HG03025 (cell line): ENCODE results near the gene TSKU.
"Not testable (repeated sequence)": the region's sequence is repeated elsewhere in the genome, so short reads cannot be mapped to it uniquely, and the experiment has no call there.

Experiments
- ATAC-seq: cut with Tn5 transposase; IDR thresholded peaks from one replicate; pipeline ENCODE4 v1.9.1; 2021; ENCODE audit warnings: mild to moderate bottlenecking, moderate library complexity; ENCODE audit not compliant: unreplicated experiment, low FRiP score

The TSKU gene

DNA sequence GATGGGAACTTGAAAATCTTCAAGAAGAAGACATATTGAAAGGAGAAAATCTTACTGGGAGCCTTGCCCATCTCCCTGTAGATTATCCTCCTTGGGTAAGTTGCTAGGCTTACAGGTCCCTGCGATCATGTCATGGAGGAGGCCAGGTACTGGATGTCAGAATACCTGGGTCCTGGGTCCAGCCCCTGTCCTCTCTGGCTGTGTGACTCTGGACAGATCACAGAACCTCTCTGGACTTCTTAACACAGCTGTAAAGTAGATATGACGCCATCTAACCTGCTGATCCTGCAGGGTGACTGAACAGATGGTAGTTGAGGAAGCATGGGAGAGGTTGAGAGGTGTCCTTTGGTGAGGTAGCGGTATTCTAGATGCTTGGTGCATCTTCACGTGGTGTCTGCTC lies 4.1 kb downstream of the TSKU start:
- no peak for ATAC-seq

DNA sequence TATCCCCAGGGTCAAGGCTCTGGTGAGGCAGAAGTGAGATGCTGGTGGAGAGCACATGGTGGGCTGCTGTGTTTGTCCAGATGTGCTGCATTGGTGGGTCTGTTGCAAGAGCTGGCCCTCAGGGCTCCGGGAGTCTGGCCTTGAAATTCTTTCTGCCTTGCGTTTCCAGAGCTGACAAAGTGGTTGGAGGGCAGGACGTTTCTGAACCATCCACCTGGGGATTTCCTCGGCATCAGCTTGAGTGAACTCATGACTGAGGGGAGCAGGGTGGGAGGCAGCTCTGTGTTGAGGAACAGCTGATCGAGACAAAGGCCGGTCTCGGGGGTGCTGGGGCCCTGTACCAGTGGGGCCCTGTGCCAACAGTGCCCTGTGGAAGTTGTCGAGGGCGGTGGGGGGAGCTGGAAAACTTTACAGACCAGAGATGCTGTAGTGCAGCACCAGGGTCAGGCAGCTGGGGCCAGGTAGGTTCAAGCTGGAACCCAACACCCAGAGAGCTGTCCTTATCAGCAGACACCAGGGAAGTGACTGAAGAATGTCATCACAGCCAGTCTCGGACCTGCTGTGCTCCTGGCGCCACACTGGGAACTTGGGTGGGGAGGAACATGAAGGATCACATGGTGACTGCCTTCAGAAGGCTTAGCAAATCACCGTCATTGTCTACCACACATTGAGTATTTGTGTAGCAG lies 4.9 kb downstream of the TSKU start:
- no peak for ATAC-seq

DNA sequence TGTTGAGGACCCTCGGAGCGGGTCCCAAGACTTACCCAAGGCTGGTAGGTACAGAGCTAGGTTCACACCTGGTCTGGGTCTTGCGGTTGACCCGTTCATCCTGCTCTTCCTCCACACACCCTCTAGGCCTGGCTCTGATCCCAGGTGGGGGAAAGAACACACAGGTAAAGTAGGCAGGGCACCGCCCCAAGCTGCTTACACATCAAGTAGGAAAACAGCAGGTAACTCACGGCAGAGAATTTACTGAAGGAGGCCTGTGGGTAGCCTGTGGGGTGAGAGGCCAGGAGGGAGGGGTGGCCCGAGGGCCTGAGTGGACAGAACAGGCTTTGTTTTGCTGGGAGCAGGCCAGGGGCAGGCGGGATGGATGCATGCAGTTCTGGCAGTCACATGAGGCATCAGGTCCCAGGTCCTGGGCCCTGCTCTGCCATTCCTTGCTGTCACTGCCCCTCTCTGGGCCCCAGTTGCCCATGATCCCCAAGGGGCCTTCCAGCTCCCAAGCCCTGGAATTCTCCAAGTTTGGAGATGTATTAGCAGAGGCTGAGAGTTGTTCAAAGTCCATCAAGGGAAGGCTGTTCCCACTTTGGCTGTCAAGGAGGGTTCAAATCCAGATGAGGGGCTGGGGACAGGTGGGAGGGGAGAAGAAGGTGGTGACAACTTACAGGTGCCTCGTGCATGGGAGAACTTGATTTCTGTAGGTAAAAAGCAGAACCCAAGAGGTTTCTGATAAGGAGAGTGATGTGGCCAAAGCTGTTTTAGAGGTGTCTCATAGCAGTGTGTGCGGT lies 5.7 kb downstream of the TSKU start:
- ATAC-seq = no peak

DNA sequence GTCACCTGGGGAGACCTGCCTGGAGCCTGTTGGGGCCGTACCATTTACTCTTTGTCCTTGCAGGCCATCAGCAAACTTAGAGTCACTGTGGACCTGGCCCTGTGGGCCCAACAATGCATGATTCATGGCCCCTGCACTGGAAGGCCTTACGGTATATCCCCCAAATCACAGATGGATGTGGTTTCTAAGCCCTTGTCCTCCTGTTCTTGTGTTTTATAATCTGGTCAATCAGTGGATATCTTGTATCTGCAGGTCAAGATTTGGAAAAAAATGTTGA lies 6.2 kb downstream of the TSKU start:
- ATAC-seq = no peak

DNA sequence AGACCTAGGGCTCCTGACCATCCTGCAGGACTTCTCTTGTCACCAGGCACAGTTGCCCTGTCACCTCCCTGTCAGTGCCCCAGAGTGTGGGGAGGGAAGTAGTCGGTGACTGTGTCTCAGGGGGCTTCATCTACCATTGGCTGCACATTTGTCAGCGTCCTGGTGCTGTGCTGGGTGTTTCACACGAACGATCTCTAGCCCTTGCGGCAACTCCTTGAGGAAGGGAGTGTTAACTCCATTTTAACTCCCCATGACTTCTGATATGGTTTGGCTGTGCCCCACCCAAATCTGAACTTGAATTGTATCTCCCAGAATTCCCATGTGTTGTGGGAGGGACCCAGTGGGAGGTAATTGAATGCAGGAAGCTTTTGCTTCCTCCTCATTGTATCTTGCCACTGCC lies 7.1 kb downstream of the TSKU start:
- no peak for ATAC-seq

DNA sequence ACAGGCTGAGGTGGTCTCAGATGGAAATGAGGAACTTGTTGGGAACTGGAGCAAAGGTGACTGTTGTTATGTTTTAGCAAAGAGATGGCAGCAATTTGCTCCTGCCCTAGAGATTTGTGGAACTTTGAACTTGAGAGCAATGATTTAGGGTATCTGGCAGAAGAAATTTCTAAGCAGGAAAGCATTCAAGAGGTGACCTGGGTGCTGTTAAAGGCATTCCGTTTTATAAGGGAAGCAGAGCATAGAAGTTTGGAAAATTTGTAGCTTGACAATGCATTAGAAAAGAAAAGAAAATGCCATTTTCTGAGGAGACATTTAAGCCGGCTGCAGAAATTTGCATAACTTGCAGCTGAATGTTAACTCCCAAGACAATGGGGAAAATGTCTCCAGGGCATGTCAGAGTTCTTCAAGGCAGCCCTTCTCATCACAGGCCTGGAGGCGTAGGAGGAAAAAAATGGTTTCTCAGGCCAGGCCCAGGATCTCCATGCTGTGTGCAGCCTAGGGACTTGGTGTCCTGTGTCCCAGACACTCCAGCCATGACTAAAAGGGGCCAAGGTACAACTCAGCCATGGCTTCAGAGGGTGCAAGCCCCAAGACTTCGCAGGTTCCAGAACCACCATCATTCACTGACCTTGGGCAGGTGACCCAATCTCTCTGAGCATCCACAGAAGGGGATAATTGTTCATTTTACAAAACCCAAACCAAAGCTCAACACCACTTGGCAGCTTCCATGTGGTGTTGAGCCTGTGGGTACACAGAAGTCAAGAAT lies 8.0 kb downstream of the TSKU start:
- ATAC-seq = not testable (repeated sequence)

DNA sequence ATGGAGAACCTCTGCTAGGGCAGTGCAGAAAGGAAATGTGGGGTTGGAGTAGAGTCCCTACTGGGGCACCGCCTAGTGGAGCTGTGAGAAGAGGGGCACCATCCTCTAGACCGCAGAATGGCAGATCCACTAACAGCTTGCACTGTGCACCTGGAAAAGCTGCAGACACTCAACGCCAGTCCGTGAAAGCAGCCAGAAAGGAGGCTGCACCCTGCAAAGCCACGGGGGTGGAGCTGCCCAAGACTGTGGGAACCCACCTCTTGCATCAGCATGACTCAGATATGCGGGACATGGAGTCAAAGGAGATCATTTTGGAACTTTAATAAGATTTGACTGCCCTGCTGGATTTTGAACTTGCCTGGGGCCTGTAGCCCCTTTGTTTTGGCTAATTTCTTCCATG lies 8.7 kb downstream of the TSKU start:
- ATAC-seq = no peak

DNA sequence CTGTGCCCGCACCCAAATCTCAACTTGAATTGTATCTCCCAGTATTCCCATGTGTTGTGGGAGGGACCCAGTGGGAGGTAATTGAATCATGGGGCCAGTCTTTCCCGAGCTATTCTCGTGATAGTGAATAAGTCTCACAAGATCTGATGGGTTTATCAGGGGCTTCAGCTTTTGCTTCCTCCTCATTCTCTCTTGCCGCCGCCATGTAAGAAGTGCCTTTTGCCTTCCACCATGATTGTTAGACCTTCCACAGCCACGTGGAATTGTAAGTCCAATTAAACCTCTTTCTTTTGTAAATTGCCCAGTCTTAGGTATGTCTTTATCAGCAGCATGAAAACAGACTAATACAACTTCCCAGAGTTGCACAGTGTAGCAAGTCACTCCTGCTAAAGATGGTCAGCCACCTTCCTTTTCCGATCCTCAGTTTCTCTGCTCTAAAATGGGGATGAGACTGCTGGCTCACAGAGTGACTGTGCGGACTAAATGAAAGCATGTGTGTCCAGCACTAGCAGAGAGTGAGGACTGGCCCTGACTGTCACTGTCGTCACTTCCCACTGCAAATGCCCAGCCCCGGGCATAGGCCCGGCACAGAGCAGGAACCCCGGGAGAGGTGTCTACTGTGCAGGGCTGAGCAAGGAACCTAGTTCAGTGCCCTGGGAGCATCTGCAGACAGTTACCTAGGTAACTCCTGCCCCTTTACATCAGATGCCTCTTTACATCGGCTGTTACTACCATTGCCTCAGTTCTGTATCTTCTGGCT lies 9.5 kb downstream of the TSKU start:
- ATAC-seq = no peak

DNA sequence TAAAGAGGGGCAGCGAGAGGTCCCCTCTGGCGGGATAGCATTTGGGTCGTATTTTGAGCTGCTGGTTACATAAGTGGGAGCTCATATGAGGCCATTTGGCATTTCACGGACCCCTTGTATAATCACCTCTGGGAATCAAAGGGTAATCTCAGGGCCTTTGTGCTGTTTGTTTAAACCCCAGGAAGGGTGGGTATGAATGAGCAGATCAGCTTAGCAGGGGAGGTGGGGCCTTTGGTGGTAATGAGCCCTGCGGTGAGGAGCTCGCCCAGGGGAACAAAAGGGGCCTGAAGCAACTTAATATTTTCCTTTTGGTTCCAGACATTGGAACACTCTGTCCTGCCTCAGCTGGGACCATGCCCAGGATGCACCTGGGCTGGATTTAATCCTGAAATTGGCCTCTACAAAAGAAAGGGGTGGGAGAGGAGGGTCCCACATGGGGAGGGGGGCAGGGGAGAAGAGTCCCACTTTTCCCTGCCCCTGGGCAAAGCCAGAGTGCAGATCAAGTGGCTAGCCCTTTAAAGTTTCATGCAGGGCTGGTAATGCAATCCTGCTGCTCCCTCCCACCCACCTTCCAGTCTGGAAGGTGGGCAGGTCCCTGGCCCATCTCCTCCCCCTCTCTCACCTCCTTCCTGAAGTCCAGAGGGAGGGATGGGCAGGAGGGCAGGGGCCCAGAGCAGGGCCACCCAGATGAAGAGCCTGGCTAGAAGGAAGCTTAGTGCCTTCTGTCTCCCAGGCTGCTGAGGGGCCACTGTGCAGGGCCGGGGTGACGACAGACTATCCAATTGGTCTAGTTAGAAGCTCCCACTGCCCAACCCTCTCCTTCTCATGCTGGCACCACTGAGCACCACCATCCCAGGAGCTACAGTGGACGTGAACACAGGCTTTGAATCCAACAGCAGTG lies 10.5 kb downstream of the TSKU start:
- no peak for ATAC-seq

DNA sequence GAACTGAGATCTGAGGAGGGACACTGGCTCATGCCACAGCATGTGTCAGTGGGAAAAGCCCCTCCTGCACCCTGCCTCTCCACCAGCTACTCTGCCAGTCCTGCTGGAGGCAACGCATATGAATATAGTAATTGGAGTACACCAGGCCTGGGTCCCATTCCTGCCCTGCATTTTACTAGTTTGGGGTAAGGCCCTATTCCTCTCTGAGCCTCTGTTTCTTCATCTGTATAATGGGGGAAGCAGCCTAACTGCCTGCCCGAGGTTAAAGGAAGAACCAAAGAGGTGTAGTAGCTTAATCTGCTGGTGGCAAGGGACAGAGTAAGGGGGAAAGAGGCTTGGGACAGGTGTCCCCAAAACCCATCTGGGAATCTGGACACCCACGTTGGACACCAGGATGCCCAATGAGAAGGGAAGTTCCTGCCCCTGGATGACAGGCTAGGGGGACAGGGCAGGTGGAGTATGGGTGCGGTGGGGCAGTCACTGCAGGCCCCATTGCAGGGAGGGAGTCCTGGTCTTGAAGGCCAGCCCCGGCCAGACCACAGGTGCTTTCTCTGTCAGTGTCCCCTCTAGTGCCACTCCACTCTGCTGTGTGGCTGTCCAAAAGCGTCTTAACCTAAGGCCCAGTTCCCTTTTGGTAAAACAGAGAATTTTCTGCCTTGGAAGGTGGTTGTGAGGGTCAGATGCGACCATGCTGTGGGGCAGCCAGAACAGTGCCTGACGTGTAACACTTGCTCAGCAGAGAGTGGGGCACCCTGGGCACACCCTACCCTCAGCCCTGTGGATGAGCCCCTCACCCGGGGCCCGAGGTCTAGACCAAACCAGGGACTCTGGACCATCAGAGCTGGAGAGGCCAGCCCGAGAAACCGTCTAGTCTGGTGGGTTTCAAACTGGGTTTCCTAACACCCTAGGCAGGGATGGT lies 11.5 kb downstream of the TSKU start:
- ATAC-seq = no peak

DNA sequence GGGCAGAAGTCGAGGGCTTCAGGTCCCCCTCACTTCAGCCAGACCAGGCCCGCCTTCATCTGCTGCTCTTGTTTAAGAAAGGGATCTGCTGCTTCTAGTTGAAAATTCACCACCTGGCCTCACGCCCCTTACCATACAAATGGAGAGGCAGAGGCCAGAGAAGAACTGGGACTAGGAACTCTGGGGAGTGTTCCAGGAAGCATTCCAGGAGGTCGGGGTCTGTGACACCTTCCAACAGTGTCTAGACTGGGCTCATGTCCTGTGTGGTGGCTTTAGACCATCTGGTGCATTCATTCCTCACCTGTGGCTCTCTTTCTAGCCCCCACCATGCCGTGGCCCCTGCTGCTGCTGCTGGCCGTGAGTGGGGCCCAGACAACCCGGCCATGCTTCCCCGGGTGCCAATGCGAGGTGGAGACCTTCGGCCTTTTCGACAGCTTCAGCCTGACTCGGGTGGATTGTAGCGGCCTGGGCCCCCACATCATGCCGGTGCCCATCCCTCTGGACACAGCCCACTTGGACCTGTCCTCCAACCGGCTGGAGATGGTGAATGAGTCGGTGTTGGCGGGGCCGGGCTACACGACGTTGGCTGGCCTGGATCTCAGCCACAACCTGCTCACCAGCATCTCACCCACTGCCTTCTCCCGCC lies 12.3 kb downstream of the TSKU start:
- no peak for ATAC-seq

DNA sequence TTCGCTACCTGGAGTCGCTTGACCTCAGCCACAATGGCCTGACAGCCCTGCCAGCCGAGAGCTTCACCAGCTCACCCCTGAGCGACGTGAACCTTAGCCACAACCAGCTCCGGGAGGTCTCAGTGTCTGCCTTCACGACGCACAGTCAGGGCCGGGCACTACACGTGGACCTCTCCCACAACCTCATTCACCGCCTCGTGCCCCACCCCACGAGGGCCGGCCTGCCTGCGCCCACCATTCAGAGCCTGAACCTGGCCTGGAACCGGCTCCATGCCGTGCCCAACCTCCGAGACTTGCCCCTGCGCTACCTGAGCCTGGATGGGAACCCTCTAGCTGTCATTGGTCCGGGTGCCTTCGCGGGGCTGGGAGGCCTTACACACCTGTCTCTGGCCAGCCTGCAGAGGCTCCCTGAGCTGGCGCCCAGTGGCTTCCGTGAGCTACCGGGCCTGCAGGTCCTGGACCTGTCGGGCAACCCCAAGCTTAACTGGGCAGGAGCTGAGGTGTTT lies 12.8 kb downstream of the TSKU start:
- no peak for ATAC-seq

DNA sequence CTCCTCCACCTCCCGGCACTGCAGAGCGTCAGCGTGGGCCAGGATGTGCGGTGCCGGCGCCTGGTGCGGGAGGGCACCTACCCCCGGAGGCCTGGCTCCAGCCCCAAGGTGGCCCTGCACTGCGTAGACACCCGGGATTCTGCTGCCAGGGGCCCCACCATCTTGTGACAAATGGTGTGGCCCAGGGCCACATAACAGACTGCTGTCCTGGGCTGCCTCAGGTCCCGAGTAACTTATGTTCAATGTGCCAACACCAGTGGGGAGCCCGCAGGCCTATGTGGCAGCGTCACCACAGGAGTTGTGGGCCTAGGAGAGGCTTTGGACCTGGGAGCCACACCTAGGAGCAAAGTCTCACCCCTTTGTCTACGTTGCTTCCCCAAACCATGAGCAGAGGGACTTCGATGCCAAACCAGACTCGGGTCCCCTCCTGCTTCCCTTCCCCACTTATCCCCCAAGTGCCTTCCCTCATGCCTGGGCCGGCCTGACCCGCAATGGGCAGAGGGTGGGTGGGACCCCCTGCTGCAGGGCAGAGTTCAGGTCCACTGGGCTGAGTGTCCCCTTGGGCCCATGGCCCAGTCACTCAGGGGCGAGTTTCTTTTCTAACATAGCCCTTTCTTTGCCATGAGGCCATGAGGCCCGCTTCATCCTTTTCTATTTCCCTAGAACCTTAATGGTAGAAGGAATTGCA lies 13.5 kb downstream of the TSKU start:
- no peak for ATAC-seq

DNA sequence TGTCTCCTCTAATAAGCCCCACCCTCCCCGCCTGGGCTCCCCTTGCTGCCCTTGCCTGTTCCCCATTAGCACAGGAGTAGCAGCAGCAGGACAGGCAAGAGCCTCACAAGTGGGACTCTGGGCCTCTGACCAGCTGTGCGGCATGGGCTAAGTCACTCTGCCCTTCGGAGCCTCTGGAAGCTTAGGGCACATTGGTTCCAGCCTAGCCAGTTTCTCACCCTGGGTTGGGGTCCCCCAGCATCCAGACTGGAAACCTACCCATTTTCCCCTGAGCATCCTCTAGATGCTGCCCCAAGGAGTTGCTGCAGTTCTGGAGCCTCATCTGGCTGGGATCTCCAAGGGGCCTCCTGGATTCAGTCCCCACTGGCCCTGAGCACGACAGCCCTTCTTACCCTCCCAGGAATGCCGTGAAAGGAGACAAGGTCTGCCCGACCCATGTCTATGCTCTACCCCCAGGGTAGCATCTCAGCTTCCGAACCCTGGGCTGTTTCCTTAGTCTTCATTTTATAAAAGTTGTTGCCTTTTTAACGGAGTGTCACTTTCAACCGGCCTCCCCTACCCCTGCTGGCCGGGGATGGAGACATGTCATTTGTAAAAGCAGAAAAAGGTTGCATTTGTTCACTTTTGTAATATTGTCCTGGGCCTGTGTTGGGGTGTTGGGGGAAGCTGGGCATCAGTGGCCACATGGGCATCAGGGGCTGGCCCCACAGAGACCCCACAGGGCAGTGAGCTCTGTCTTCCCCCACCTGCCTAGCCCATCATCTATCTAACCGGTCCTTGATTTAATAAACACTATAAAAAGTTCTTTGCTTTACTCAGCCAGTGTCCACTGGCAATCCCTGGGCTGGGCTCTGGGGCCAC lies 14.4 kb downstream of the TSKU start:
- ATAC-seq = no peak

DNA sequence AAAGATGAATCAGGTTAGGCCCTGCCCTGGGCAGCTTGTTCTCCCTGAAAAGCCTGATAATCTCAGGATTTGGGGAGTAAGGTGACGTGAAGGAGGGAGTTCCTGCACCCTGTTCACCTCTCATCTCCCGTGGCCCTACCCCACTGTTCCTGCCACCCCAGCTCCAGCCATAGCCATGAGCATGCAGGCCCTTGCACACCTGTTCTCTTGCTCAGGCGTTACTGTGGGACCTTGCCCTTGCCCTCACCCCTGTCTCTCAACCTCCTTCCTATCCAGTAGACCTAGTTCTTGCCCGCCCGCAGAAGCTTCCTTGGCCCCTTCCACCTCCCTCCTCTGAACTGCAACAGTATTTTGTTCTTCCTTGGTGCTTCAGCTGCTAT lies 15.0 kb downstream of the TSKU start:
- no peak for ATAC-seq

DNA sequence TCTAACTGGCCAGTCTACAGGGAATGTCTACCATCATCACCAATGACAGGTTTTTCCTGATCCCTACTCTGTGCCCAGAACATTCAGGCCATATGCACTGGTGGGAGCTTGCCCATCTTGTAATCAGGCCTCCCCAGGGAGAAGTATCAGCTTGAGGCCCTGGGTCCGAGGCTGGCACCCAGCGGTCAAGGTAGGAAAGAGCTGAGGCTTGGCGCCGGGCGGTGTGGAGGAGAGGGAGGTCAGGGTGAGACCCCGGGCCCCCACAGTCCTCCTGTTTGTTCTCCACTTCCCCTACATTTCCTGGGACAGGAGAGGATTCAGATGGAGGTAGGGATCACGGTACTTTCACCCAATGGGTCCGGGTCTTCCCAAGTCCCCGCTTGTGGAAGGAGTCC lies 15.5 kb downstream of the TSKU start:
- no peak for ATAC-seq
